HCT116 (cell line): ENCODE data around the gene ARHGAP18. TPM values are rescaled to one million over a fixed set of nuclear protein-coding genes. Genes with fewer than 3 reads are reported as not detected.

Source experiments
- ATAC-seq: fragments of 200-7000 bp; cut with Tn5 transposase; 2 replicates; pipeline ENCODE4 v1.9.1; 2020; ENCODE audit warnings: mild to moderate bottlenecking, moderate library complexity
- BruUV-seq: library from RNA; stranded (reverse); fragments of 400-500 nt; replicated peaks from 2 replicates; lab custom pipeline; 2021; lab: Mats Ljungman, UMichigan
- CTCF ChIA-PET: fragments of 300-600 bp; sonication (Branson Sonifier 250); formaldehyde crosslinking; loops from one replicate; lab custom pipeline; 2021; ENCODE audit warnings: antibody characterized with exemption; lab: Charles Lee
- POLR2A ChIA-PET: fragments of 300-600, 350-600 bp; sonication (Branson Sonifier 250); formaldehyde crosslinking; loops from one replicate; lab custom pipeline; 2021; ENCODE audit warnings: antibody characterized with exemption; lab: Charles Lee
- RAD21 ChIA-PET, 2 experiments: fragments of 300-600 bp; sonication (Branson Sonifier 250); formaldehyde crosslinking; loops; one replicate each; lab custom pipeline; 2023; ENCODE audit warnings: low total read pairs in 2 of 2; ENCODE audit not compliant: uncharacterized antibody in 2 of 2, unreplicated experiment in 2 of 2, low non-redundant PET in 1 of 2; lab: Charles Lee
- DNase-seq: peaks from one replicate; pipeline ENCODE4 v3.0.0-alpha.2; 2010; ENCODE audit warnings: low read depth, low spot score
- H2AFZ ChIP-seq: fragments of 200-600 bp; shearing (Covaris generic), sonication (generic); 2 replicates; pipeline ENCODE4 v1.6.1; 2017; ENCODE audit warnings: low read depth, mixed run types, mixed read lengths, antibody characterized with exemption, low read length; ENCODE audit not compliant: poor library complexity, severe bottlenecking
- H3K27ac ChIP-seq: 2 replicates; pipeline ENCODE4 v1.5.1; 2012; ENCODE audit warnings: low read depth, low read length
- H3K27me3 ChIP-seq: fragments of 200-600 bp; sonication (generic); 2 replicates; pipeline ENCODE4 v1.6.1; 2016; ENCODE audit warnings: mixed run types, low read length, mixed read lengths; ENCODE audit not compliant: insufficient read depth
- H3K36me3 ChIP-seq, 2 experiments: fragments of 200-500 bp in 1 of 2; fragments of 200-600 bp in 1 of 2; sonication (Bioruptor generic) in 1 of 2; sonication (generic) in 1 of 2; 2 replicates each; pipeline versions ENCODE4 v1.5.1 to v1.6.1; 2014 to 2016; ENCODE audit warnings: low read length in 2 of 2, inconsistent platforms in 1 of 2, mixed read lengths in 1 of 2, mixed run types in 1 of 2; ENCODE audit not compliant: insufficient read depth in 2 of 2, control insufficient read depth in 1 of 2
- H3K4me1 ChIP-seq, 2 experiments: fragments of 200-600 bp in 1 of 2; sonication (generic) in 1 of 2; 2 replicates each; pipeline versions ENCODE4 v1.5.1 to v1.6.1; 2012 to 2017; ENCODE audit warnings: low read length in 2 of 2, inconsistent platforms in 1 of 2, mild to moderate bottlenecking in 1 of 2, mixed read lengths in 1 of 2, mixed run types in 1 of 2, moderate library complexity in 1 of 2; ENCODE audit not compliant: insufficient read depth in 2 of 2, control insufficient read depth in 1 of 2
- H3K4me2 ChIP-seq: fragments of 200-600 bp; sonication (generic); 2 replicates; pipeline ENCODE4 v1.6.1; 2017; ENCODE audit warnings: mixed run types, low read length, mixed read lengths
- H3K4me3 ChIP-seq, 2 experiments: fragments of 200-600 bp in 1 of 2; sonication (generic) in 1 of 2; replicated peaks in 1 of 2; 2 replicates each; pipeline ENCODE4 v1.5.1; 2011 to 2016; ENCODE audit warnings: low read length in 2 of 2, control low read depth in 1 of 2, low read depth in 1 of 2, mild to moderate bottlenecking in 1 of 2, mixed read lengths in 1 of 2, mixed run types in 1 of 2
- H3K79me2 ChIP-seq: fragments of 200-600 bp; sonication (generic); 2 replicates; pipeline ENCODE4 v1.6.1; 2017; ENCODE audit warnings: mild to moderate bottlenecking, mixed run types, low read length, moderate library complexity, mixed read lengths; ENCODE audit not compliant: insufficient read depth
- H3K9ac ChIP-seq: fragments of 200-600 bp; sonication (generic); 2 replicates; pipeline ENCODE4 v1.6.1; 2016; ENCODE audit warnings: low read length, mixed read lengths
- H3K9me2 ChIP-seq: fragments of 200-600 bp; sonication (generic), shearing (Covaris generic); 2 replicates; pipeline ENCODE4 v1.6.1; 2017; ENCODE audit warnings: mixed run types, mild to moderate bottlenecking, moderate library complexity; ENCODE audit not compliant: insufficient read depth
- H3K9me3 ChIP-seq, 2 experiments: fragments of 200-500 bp in 1 of 2; fragments of 200-600 bp in 1 of 2; sonication (Bioruptor generic) in 1 of 2; sonication (generic) in 1 of 2; 2 replicates each; pipeline ENCODE4 v1.6.1; 2014 to 2017; ENCODE audit warnings: low read length in 2 of 2, mixed read lengths in 2 of 2, inconsistent platforms in 1 of 2, low read depth in 1 of 2, mild to moderate bottlenecking in 1 of 2, mixed run types in 1 of 2, moderate library complexity in 1 of 2; ENCODE audit not compliant: control insufficient read depth in 1 of 2, insufficient read depth in 1 of 2
- H4K20me1 ChIP-seq: fragments of 200-600 bp; sonication (generic), shearing (Covaris generic); 2 replicates; pipeline ENCODE4 v1.6.1; 2017; ENCODE audit warnings: mixed run types, mild to moderate bottlenecking, moderate library complexity; ENCODE audit not compliant: insufficient read depth
- CEBPB ChIP-seq: IDR thresholded peaks from 2 replicates; pipeline ENCODE4 v1.6.1; 2012; ENCODE audit warnings: low read depth
- EGR1 ChIP-seq: IDR thresholded peaks from 2 replicates; pipeline ENCODE4 v1.6.1; 2012; ENCODE audit warnings: low read depth
- ELF1 ChIP-seq: IDR thresholded peaks from 2 replicates; pipeline ENCODE4 v1.6.1; 2012; ENCODE audit warnings: low read depth, borderline replicate concordance
- EZH2 ChIP-seq: fragments of 200-600 bp; sonication (generic); IDR thresholded peaks from 2 replicates; pipeline ENCODE4 v1.6.1; 2017; ENCODE audit warnings: antibody characterized with exemption, mixed run types
- EZH2phosphoT487 ChIP-seq: fragments of 200-600 bp; IDR thresholded peaks from 2 replicates; pipeline ENCODE4 v1.6.1; 2018; ENCODE audit warnings: antibody characterized with exemption, borderline replicate concordance
- FOSL1 ChIP-seq: IDR thresholded peaks from 2 replicates; pipeline ENCODE4 v1.6.1; 2012; ENCODE audit warnings: low read depth
- JUND ChIP-seq: IDR thresholded peaks from 2 replicates; pipeline ENCODE4 v1.6.1; 2012
- POLR2A ChIP-seq: IDR thresholded peaks from 2 replicates; pipeline ENCODE4 v1.7.0; 2011; ENCODE audit warnings: borderline replicate concordance; ENCODE audit not compliant: insufficient read depth, insufficient read length; ENCODE audit errors: extremely low read depth
- POLR2AphosphoS5 ChIP-seq: IDR thresholded peaks from 2 replicates; pipeline ENCODE4 v1.6.1; 2011; ENCODE audit warnings: mild to moderate bottlenecking, low read depth, low read length, moderate library complexity
- SIN3A ChIP-seq: IDR thresholded peaks from 2 replicates; pipeline ENCODE4 v1.6.1; 2012; ENCODE audit warnings: low read depth
- SP1 ChIP-seq: IDR thresholded peaks from 2 replicates; pipeline ENCODE4 v1.6.1; 2012; ENCODE audit warnings: low read depth
- SRF ChIP-seq: IDR thresholded peaks from 2 replicates; pipeline ENCODE4 v1.6.1; 2012; ENCODE audit warnings: low read depth
- TCF7L2 ChIP-seq: IDR thresholded peaks from 2 replicates; pipeline ENCODE4 v1.7.0; 2011; ENCODE audit warnings: borderline replicate concordance, inconsistent platforms; ENCODE audit not compliant: insufficient read depth, insufficient read length; ENCODE audit errors: extremely low read depth
- YY1 ChIP-seq: IDR thresholded peaks from 2 replicates; pipeline ENCODE4 v1.6.1; 2011; ENCODE audit warnings: low read length, low read depth, moderate library complexity, mild to moderate bottlenecking; ENCODE audit not compliant: insufficient replicate concordance; ENCODE audit errors: extremely low read depth
- ZFX ChIP-seq: fragments of 450-650 bp; IDR thresholded peaks from 2 replicates; pipeline ENCODE4 v1.6.1; 2017
- ZNF274 ChIP-seq: fragments of 200-500 bp; sonication (Bioruptor generic); IDR thresholded peaks from 2 replicates; pipeline ENCODE4 v1.6.1; 2014; ENCODE audit warnings: mild to moderate bottlenecking, low read depth, low read length, inconsistent platforms
- intact Hi-C: fragments of 100-400 bp; cut with micrococcal nuclease; formaldehyde crosslinking; loops from 2 replicates; pipeline ENCODE4 v1.10.0; 2022
- total RNA-seq: library from RNA; stranded (reverse); gene quantifications from one replicate; pipeline ENCODE4 v1.2.1, GENCODE V29; 2021; ENCODE audit not compliant: unreplicated experiment
- TF ChIP-seq, protein P1 (sequence below): IDR thresholded peaks from 2 replicates; pipeline ENCODE4 v1.6.1; 2012
- TF ChIP-seq, protein P2 (sequence below): IDR thresholded peaks from 2 replicates; pipeline ENCODE4 v1.6.1; 2012; ENCODE audit warnings: low read depth
- TF ChIP-seq, protein P3 (sequence below), 3 experiments: fragments of 200-600 bp in 1 of 3; sonication (generic) in 1 of 3; IDR thresholded peaks in 2 of 3; conservative IDR thresholded peaks in 1 of 3; 2 replicates each; pipeline ENCODE4 v1.5.1; 2012 to 2017; ENCODE audit warnings: low read depth in 2 of 3, low read length in 2 of 3, antibody characterized with exemption in 1 of 3, borderline replicate concordance in 1 of 3, control low read depth in 1 of 3, mild to moderate bottlenecking in 1 of 3, mixed read lengths in 1 of 3, mixed run types in 1 of 3, moderate library complexity in 1 of 3; ENCODE audit not compliant: insufficient read depth in 1 of 3
- TF ChIP-seq, protein P4 (sequence below): IDR thresholded peaks from 2 replicates; pipeline ENCODE4 v1.6.1; 2012

ARHGAP18 gene
- total RNA-seq, 1 experiment from 2014 or later, result 70.3 TPM

DNA sequence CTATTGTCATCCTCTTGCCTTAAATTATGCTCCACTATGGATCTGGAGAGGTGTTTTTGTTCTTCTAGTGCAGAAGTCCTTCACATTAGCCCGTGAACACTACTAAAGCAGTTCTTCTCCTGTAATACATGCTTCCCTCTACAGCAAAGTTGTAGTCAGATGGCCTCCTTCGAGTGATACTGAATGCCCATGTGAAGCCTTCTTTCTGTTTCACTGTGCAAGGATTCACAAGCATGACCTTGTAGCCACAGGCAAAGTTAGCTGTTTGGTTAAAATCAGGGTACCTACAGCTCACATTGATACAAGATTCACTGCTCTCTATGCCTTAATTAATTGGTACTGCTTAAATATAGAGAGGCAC, 47.6 kb downstream of the ARHGAP18 start:
- POLR2A ChIA-PET, result interaction anchor here (1.0 kb wide), 1 partner anchor 64 kb away, joined by 4 read pairs; no protein-coding TSS in a partner anchor
- H2AFZ ChIP-seq, result no peak overlapping the region
- H3K27me3 ChIP-seq, result no peaks in the 10 kb centered on the region
- RAD21 ChIA-PET, result no interaction called here
- CTCF ChIA-PET, result no interaction called here
- no TSS peak for BruUV-seq
- no peak overlapping the region for H3K4me3 ChIP-seq
- H3K4me1 ChIP-seq, result peaks cover 79 to 97% of the 10 kb centered on the region in 2 experiments
- intact Hi-C loops, result no loop called here
- H3K36me3 ChIP-seq, result no peaks in the 10 kb centered on the region
- DNase-seq (no peak), ATAC-seq (no peak)
- H3K9me3 ChIP-seq, result no peaks in the 10 kb centered on the region
- no peaks in the 10 kb centered on the region for H3K9me2 ChIP-seq
- peaks cover 89% of the 10 kb centered on the region for H3K79me2 ChIP-seq
- 0 out of 2 replicates have a peak overlapping the region, but pooled peaks have one; percentile 5 for H3K4me2 ChIP-seq
- H4K20me1 ChIP-seq, result no peaks in the 10 kb centered on the region
- peak overlapping the region; percentile 87 for H3K27ac ChIP-seq
- no peak overlapping the region for H3K9ac ChIP-seq
- TF ChIP-seq EZH2phosphoT487, result no peak
- no peak for TF ChIP-seq JUND
- TF ChIP-seq EGR1, result no peak
- TF ChIP-seq SRF, result no peak
- no peak for TF ChIP-seq FOSL1
- no peak for TF ChIP-seq SIN3A
- no peak for TF ChIP-seq EZH2
- TF ChIP-seq ELF1, result no peak
- no peak for TF ChIP-seq ZNF274
- TF ChIP-seq TCF7L2, result no peak
- TF ChIP-seq, protein P1, sequence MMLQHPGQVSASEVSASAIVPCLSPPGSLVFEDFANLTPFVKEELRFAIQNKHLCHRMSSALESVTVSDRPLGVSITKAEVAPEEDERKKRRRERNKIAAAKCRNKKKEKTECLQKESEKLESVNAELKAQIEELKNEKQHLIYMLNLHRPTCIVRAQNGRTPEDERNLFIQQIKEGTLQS, result no peak
- no peak for TF ChIP-seq YY1
- TF ChIP-seq, protein P2, sequence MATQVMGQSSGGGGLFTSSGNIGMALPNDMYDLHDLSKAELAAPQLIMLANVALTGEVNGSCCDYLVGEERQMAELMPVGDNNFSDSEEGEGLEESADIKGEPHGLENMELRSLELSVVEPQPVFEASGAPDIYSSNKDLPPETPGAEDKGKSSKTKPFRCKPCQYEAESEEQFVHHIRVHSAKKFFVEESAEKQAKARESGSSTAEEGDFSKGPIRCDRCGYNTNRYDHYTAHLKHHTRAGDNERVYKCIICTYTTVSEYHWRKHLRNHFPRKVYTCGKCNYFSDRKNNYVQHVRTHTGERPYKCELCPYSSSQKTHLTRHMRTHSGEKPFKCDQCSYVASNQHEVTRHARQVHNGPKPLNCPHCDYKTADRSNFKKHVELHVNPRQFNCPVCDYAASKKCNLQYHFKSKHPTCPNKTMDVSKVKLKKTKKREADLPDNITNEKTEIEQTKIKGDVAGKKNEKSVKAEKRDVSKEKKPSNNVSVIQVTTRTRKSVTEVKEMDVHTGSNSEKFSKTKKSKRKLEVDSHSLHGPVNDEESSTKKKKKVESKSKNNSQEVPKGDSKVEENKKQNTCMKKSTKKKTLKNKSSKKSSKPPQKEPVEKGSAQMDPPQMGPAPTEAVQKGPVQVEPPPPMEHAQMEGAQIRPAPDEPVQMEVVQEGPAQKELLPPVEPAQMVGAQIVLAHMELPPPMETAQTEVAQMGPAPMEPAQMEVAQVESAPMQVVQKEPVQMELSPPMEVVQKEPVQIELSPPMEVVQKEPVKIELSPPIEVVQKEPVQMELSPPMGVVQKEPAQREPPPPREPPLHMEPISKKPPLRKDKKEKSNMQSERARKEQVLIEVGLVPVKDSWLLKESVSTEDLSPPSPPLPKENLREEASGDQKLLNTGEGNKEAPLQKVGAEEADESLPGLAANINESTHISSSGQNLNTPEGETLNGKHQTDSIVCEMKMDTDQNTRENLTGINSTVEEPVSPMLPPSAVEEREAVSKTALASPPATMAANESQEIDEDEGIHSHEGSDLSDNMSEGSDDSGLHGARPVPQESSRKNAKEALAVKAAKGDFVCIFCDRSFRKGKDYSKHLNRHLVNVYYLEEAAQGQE, result no peak
- no peak for TF ChIP-seq CEBPB
- no peak for TF ChIP-seq ZFX
- no peak for TF ChIP-seq SP1
- TF ChIP-seq, protein P3, sequence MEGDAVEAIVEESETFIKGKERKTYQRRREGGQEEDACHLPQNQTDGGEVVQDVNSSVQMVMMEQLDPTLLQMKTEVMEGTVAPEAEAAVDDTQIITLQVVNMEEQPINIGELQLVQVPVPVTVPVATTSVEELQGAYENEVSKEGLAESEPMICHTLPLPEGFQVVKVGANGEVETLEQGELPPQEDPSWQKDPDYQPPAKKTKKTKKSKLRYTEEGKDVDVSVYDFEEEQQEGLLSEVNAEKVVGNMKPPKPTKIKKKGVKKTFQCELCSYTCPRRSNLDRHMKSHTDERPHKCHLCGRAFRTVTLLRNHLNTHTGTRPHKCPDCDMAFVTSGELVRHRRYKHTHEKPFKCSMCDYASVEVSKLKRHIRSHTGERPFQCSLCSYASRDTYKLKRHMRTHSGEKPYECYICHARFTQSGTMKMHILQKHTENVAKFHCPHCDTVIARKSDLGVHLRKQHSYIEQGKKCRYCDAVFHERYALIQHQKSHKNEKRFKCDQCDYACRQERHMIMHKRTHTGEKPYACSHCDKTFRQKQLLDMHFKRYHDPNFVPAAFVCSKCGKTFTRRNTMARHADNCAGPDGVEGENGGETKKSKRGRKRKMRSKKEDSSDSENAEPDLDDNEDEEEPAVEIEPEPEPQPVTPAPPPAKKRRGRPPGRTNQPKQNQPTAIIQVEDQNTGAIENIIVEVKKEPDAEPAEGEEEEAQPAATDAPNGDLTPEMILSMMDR (IDR thresholded peaks at IDR 0.05 in 2 of 3, conservative IDR thresholded peaks at IDR 0.05 in 1 of 3; ENCODE audit: borderline replicate concordance in 1 of 3, insufficient read depth in 1 of 3, low read depth in 2 of 3, low read length in 2 of 3), result no peak
- no peak for TF ChIP-seq POLR2AphosphoS5
- TF ChIP-seq, protein P4, sequence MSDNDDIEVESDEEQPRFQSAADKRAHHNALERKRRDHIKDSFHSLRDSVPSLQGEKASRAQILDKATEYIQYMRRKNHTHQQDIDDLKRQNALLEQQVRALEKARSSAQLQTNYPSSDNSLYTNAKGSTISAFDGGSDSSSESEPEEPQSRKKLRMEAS, result no peak
- no peak for TF ChIP-seq POLR2A
